Measurements from ENCODE around the gene CYP1B1.
"Not testable (repeated sequence)": the region's sequence is repeated elsewhere in the genome, so short reads cannot be mapped to it uniquely, and the experiment has no call there.

GRCh38 chr2:38020359-38021069 is 55.4 kb downstream of the CYP1B1 start:
- not testable (repeated sequence) for TF ChIP-seq POLR2AphosphoS5 (IDR thresholded peaks at IDR 0.05); RAD21 (conservative IDR thresholded peaks at IDR 0.05); CTCF (IDR thresholded peaks at IDR 0.05; ENCODE audit: poor library complexity, severe bottlenecking); SMC3 (conservative IDR thresholded peaks at IDR 0.05; ENCODE audit: poor library complexity); EZH2 (IDR thresholded peaks at IDR 0.05; ENCODE audit: borderline replicate concordance, insufficient read depth, low read length, poor library complexity, severe bottlenecking)

Data from neural cell (in vitro differentiated cells).